Neural crest cell (in vitro differentiated cells): ENCODE results near the gene VPS37B. TPM values are rescaled to one million over a fixed set of nuclear protein-coding genes. Genes with fewer than 3 reads are reported as not detected.
A peak's percentile ranks its signal among the peaks of the same experiment; 100 is the strongest.

ENCODE experiments used
- DNase-seq: peaks from one replicate; pipeline ENCODE4 v3.0.0; 2021; ENCODE audit warnings: low read depth, mixed read lengths, low spot score
- H3K27ac Mint-ChIP-seq: one replicate; pipeline ENCODE4 v1.8.0; 2021; ENCODE audit warnings: mild to moderate bottlenecking, mixed read lengths; ENCODE audit not compliant: unreplicated experiment
- H3K27me3 Mint-ChIP-seq: 2 replicates; pipeline ENCODE4 v1.8.0; 2021; ENCODE audit warnings: low read depth, mild to moderate bottlenecking, mixed read lengths
- H3K36me3 Mint-ChIP-seq: 2 replicates; pipeline ENCODE4 v1.8.0; 2021; ENCODE audit warnings: low read depth, mild to moderate bottlenecking, mixed read lengths
- H3K4me1 Mint-ChIP-seq: 2 replicates; pipeline ENCODE4 v1.8.0; 2021; ENCODE audit warnings: mixed read lengths
- H3K4me3 Mint-ChIP-seq: one replicate; pipeline ENCODE4 v1.8.0; 2021; ENCODE audit warnings: mild to moderate bottlenecking, mixed read lengths
- H3K9me3 Mint-ChIP-seq: 2 replicates; pipeline ENCODE4 v1.8.0; 2021; ENCODE audit warnings: mixed read lengths
- CTCF ChIP-seq: fragments of 200-600 bp; sonication (generic); conservative IDR thresholded peaks from 2 replicates; pipeline ENCODE4 v1.5.0; 2021; ENCODE audit warnings: antibody characterized with exemption, mild to moderate bottlenecking
- total RNA-seq: library from RNA; stranded (reverse); gene quantifications from 2 replicates; pipeline ENCODE4 v1.2.1, GENCODE V29; 2021

The VPS37B gene
- total RNA-seq, 1 donor from 2014 or later, result 41.5 TPM

- no peak overlapping the region for H3K4me3 Mint-ChIP-seq
- no peak for TF ChIP-seq CTCF
- H3K36me3 Mint-ChIP-seq, result no peaks in the 10 kb centered on the region
- H3K4me1 Mint-ChIP-seq, result no peaks in the 10 kb centered on the region
- no peaks in the 10 kb centered on the region for H3K27me3 Mint-ChIP-seq
- DNase-seq, result no peak
- H3K9me3 Mint-ChIP-seq, result no peaks in the 10 kb centered on the region
- no peak overlapping the region for H3K27ac Mint-ChIP-seq
Measured at GRCh38 chr12:122929812-122930211, 33.9 kb upstream of the VPS37B start.

DNA sequence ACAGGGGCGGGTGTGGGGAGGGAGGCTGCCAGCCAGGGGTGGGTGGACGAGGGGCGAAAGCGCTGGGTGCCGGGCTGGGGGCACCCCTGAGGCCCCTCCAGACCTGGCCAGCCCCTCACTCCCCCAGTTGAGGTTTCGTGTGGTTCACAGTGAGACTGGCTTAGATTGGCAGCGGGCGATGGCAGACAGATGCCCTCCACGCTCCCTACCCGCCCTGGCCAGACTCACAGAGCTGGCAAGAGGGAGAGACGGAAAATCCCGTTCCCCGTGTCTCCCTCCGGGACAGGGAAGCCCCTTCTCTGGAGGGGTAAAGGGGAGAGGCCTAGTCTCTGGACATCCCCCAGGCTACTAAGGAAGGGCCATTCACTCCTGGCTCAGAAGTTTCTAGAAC, 33.2 kb upstream of the VPS37B start:
- Mint-ChIP-seq H3K27me3 (no peaks in the 10 kb centered on the region), H3K36me3 (no peaks in the 10 kb centered on the region), H3K9me3 (no peaks in the 10 kb centered on the region), H3K4me1 (no peaks in the 10 kb centered on the region), H3K4me3 (no peak overlapping the region), H3K27ac (no peak overlapping the region)
- no peak for DNase-seq
- TF ChIP-seq CTCF, result no peak

DNA sequence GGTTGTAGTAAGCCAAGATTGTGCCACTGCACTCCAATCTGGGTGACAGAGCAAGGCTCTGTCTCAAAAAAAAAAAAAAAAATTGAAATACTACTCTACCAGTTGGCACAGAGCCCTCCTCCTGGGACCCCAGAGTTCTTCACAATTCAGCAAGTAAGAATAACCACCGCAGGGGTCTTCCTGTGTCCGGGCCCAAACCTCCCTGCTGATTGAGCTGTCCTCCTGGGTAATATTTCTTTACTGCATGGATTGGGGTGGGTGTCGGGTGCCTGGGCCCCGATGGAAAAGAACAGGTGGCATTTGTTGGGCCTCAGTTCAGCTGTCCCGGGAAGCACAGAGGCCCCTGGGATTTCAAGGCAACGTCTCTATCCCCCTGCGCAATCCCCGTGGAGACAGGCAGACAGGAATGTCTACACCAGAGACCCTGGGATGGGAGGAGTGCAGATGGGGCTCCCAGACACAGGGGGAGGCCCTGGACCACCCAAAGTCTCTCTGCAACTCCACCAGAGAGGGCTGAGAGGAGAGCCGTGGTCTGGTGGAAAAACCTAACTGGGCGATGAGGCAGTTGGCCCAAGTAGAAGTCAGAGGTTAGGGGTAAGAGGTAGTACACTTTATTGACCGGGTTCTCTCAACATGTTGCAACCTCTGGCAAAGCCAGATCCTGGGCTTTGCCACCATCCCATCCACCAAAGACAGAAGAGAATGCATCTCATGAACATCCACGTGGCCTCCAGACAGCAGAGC, 32.7 kb upstream of the VPS37B start:
- no peak overlapping the region for H3K4me3 Mint-ChIP-seq
- H3K27me3 Mint-ChIP-seq, result no peaks in the 10 kb centered on the region
- no peaks in the 10 kb centered on the region for H3K9me3 Mint-ChIP-seq
- H3K27ac Mint-ChIP-seq, result peak overlapping the region; percentile 75
- DNase-seq, result no peak
- H3K36me3 Mint-ChIP-seq, result no peaks in the 10 kb centered on the region
- H3K4me1 Mint-ChIP-seq, result no peaks in the 10 kb centered on the region
- TF ChIP-seq CTCF, result no peak

DNA sequence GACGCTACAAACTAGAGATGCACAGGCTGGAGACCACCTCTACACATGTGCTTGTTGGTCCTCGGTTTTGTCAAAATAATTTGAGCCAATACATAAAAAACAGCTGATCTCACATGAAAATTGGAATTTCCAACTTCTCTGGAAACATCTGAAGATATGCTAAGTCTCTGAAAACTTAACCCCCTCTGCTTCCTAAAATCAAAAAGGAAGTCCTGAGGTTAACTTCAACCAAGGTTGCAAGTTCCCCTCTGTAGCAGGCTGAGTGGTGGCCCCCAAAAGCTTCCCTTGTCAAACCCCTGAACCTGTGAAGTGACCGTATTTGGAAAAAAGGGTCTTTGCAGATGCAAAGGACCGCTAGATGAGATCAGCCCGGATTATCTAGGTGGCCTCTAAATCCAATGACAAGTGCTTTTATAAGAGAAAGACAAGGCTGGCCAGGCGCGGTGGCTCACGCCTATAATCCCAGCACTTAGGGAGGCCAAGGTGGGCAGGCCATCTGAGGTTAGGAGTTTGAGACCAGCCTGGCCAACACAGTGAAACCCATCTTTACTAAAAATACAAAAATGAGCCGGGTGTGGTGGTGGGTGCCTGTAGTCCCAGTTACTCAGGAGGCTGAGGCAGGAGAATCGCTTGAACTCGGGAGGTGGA, 32.0 kb upstream of the VPS37B start:
- Mint-ChIP-seq H3K4me3 (no peak overlapping the region), H3K4me1 (no peaks in the 10 kb centered on the region), H3K9me3 (no peaks in the 10 kb centered on the region), H3K36me3 (no peaks in the 10 kb centered on the region), H3K27me3 (no peaks in the 10 kb centered on the region), H3K27ac (no peak overlapping the region)
- TF ChIP-seq CTCF, result no peak
- no peak for DNase-seq

- Mint-ChIP-seq H3K9me3 (no peaks in the 10 kb centered on the region), H3K36me3 (no peaks in the 10 kb centered on the region), H3K27ac (no peak overlapping the region), H3K4me3 (no peak overlapping the region), H3K4me1 (peaks cover 4% of the 10 kb centered on the region), H3K27me3 (no peaks in the 10 kb centered on the region)
- no peak for TF ChIP-seq CTCF
- no peak for DNase-seq
Measured at GRCh38 chr12:122921917-122922316, 26.0 kb upstream of the VPS37B start.
